Measurements from ENCODE around the gene CEP120.
"Not testable (repeated sequence)": the region's sequence is repeated elsewhere in the genome, so short reads cannot be mapped to it uniquely, and the experiment has no call there.

CEP120 gene

GRCh38 chr5:123438244-123438643, 15.0 kb upstream of the CEP120 start:
- DNase-seq, result peak; percentile 11

GRCh38 chr5:123436201-123436600, 13.0 kb upstream of the CEP120 start:
- no peak for DNase-seq

DNA sequence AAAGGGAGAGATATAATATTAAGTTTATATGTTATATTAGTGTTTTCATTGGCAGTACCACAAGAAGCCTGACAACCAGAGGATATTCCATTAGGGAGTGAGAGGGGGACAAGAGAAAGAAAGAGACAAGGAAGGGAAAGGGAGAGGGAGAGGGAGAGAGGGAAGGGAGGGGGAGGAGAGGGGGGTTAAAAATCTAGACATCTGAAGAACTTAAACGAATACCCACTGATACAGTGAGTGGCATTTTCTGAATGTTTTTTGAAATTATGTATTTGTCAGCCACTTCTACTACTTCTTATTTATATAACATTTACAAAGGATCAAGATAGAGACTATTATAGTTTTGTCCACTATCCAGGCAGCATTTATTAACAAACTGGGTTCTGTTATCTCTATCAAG, 11.6 kb upstream of the CEP120 start:
- no peak for DNase-seq

DNA sequence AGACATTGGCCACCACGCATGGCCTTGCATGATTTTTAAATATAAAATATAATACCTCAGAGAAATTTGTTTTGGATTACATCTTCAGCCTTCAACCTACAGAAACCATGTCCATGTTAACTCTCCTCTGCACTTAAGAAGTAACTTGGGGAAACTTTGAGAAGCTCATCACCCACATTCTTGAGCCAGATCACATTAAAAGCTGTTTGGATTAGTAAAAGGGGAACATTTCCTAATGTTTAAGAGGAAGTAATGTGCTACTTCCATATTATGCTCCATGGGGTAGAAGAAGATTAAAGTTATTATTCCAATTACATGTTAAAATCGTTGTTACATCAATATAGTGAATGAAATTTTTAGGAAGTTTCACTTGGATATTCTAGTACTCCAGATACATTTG, 10.4 kb upstream of the CEP120 start:
- no peak for DNase-seq

DNA sequence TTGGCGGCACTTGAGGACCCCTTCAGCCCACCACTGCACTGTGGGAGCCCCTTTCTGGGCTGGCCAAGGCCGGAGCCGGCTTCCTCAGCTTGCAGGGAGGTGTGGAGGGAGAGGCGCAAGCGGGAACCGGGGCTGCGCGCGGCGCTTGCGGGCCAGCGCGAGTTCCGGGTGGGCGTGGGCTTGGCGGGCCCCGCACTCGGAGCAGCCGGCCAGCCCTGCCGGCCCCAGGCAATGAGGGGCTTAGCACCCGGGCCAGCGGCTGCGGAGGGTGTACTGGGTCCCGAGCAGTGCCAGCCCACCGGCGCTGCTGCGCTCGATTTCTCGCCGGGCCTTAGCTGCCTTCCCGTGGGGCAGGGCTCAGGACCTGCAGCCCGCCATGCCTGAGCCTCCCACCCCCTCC, 7.2 kb upstream of the CEP120 start:
- not testable (repeated sequence) for DNase-seq

GRCh38 chr5:123429993-123430392, 6.8 kb upstream of the CEP120 start:
- no peak for DNase-seq

- DNase-seq, result no peak
Measured at GRCh38 chr5:123429221-123429954, 6.2 kb upstream of the CEP120 start.

DNA sequence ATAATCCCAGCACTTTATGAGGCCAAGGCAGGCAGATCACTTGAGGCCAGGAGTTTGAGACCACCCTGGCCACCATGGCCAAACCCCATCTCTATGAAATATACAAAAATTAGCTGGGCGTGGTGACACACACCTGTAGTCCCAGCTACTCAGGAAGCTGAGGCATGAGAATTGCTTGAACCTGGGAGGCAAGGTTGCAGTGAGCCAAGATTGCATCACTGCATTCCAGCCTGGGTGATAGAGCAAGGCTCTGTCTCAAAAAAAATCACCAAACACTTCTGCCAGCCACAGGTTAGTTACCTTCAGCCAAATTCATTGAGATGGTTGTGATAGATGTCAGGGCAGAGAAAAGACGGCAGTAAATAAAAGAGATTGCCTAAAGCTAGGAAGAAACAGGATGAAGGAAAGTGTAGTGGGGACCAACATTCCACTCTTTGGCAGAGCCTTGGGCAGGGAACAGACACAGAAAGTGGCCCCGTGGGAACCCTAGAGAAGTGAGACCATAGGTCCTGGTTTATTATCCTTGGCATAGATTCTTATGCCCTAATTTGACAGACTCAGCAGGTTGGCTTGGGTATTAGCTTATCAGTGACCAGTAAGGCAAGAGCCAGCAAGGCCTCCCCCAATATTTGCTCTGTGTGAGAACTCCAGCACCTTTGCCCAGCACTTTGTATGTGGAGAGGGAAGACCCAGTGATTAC, 5.5 kb upstream of the CEP120 start:
- DNase-seq, result no peak

DNA sequence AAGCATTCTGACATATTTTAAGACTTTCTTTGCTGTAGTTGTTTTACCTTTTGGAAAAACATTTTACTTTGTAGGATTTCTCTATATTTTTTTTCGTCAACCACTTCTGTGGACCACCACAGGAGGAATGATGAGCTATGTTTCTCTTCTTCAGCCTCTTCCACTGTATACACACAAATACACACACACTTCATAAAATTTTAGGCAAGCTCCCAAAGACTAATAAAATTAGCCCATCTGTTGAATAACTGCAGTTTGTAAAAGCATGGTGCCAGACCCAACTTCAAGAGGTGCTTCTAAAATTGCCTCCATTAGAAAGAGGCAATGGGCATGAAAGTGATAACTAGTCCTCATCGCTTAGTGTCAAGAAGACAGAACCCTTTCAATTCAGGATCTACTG, 4.1 kb upstream of the CEP120 start:
- DNase-seq, result no peak

- no peak for DNase-seq
Measured at GRCh38 chr5:123425431-123425830, 2.2 kb upstream of the CEP120 start.

- DNase-seq, result peak; percentile 20
Measured at GRCh38 chr5:123422433-123423277, 548 bp downstream of the CEP120 start.

DNA sequence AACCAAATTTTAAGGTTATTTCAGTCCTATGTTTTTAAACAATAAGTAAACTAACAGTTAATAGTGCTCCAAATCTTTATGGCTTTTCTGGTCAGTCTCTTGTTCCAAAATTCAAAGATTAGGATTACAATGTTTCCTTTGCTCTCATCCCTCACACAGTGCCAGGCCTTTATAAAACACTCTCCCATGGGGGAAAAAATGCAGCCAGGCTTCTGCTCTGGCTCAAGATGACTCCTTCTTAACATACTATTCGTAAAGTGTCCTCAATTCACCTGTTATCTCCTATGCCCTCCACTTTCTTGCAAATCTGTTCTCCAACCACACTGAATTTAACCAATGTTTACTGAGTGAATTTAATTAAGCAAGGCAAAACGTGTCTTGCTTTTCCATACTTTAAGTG, 1.4 kb downstream of the CEP120 start:
- DNase-seq, result no peak

GRCh38 chr5:123414974-123415373, 8.2 kb downstream of the CEP120 start:
- no peak for DNase-seq

- DNase-seq, result no peak
Measured at GRCh38 chr5:123412206-123412605, 11.0 kb downstream of the CEP120 start.

- DNase-seq, result not testable (repeated sequence)
Measured at GRCh38 chr5:123401999-123402398, 21.2 kb downstream of the CEP120 start.

DNA sequence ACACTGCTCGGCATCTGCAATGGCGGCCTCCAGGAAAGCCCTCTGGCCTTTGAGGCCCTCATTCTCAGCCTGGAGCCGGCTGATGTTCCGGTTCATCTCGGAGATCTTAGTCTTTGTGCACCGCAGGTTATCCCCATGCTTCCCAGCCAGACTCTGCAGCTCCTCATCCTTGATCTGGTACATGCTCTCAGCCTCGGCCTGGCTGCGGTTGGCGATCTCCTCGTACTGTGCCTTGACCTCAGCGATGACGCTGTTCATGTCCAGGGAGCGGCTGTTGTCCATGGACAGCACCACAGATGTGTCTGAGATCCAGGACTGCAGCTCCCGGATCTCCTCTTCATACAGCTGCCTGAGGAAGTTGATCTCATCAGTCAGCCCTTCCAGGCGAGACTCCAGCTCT, 21.9 kb downstream of the CEP120 start:
- DNase-seq, result no peak

GRCh38 chr5:123400870-123401291, 22.3 kb downstream of the CEP120 start:
- not testable (repeated sequence) for DNase-seq

DNA sequence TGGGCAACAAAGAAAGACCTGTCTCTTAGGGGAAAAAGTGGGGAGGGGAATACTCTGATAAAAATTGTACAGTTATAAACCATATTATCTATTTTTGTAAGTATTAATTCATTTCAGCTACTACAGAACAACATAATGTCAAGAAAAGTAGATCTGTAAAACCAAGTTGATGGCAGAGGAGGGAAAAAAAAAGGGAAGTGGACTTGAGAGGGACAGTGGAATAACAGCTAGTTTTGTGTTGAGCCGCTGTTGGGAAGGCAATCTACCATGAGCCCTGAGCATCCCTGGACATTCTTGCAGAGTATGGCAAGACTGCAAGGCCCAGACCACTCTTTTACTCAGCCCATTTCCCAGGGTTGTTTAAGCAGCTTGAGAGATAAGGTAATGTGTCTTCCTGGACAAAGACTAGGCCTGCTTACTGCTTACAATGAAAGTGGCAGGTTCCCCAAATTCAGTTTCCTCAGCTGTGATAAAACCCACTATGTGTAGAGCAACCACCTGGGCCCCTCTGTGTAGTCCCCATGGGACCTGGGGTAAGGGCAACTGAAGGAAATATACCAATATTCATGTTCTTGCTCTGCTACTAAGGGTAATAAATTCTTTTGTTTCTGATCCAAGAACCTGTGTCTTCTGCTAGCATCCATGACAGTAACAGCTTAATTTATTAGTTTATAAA, 25.0 kb downstream of the CEP120 start:
- DNase-seq, result no peak

DNA sequence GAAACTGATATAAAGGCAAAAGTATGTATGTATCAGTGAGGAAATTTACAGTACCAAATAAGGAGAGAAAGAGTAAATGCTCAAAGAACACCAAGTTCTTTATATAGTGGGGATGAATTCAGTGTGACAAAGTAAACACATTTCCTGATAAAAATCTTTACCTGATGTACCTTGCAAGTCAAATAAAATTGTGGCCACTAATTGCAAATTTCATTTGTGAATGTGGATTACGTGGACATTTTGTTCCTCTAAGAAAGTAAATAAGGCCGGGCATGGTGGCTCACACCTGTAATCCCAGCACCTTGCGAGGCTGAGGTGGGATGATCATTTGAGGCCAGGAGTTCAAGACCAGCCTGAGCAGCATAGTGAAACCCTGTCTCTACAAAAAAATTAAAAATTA, 25.7 kb downstream of the CEP120 start:
- DNase-seq, result no peak

DNA sequence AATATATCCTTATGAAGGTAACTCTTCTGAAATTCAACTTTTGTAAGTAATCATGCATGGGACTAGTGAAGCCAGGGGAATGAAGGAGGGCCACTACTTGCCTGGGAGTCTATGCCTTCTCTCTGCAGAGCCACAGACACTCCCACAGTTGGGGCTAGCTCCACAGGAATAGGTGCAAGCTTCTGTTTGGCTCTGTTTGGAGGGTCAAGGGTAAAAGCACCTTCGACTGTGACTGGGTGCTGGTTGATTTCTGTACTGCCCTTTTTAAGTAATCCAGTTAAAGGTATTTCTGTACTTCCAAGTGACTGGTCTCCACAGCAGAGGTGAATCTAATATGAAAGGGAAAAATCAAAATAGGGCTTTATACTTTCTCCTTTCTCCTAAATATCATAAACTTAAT, 32.2 kb downstream of the CEP120 start:
- DNase-seq, result no peak

DNA sequence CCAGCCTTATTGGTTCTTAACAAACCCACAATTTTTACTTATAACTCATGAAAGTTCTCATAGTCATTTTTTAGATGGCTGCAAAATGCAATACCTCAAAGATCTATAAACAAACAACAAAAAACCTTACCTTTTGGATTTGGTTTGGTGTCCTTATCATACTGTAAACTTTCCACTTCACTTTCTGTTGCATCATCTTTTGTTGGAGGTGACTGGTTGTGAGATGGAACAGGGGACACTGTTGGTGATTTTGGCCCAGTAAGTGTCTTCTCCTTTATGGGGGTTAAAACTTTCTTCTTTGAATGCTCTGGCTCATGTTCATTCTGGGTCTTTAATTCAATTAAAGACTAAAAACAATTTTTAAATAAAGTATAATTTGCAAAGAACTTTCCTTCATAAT, 33.4 kb downstream of the CEP120 start:
- no peak for DNase-seq

- DNase-seq, result no peak
Measured at GRCh38 chr5:123387313-123387712, 35.9 kb downstream of the CEP120 start.

- DNase-seq, result no peak
Measured at GRCh38 chr5:123382252-123382651, 41.0 kb downstream of the CEP120 start.

Data from stimulated activated CD4-positive, alpha-beta T cell treated with anti-CD3 and anti-CD28 coated beads, Interleukin-4, amount 100 ng/mL, for 24 hours (primary cell).